H9 (cell line): ENCODE results near the gene EZH1. TPM values are rescaled to one million over a fixed set of nuclear protein-coding genes. Genes with fewer than 3 reads are reported as not detected.

ENCODE experiments used
- DNase-seq: peaks from one replicate; pipeline ENCODE4 v3.0.0-alpha.2; 2017
- H2AFZ ChIP-seq: one replicate; pipeline ENCODE4 v1.6.1; 2013; ENCODE audit warnings: mild to moderate bottlenecking, low read length, control low read depth, moderate library complexity
- H2AK5ac ChIP-seq: 2 replicates; pipeline ENCODE4 v1.6.1; 2013; ENCODE audit warnings: low read length, control low read depth, mixed read lengths; ENCODE audit not compliant: insufficient read length
- H2BK120ac ChIP-seq: one replicate; pipeline ENCODE4 v1.6.1; 2013; ENCODE audit warnings: low read depth, mild to moderate bottlenecking, low read length, control low read depth, inconsistent platforms; ENCODE audit not compliant: poor library complexity, severe bottlenecking
- H2BK12ac ChIP-seq: 2 replicates; pipeline ENCODE4 v1.6.1; 2013; ENCODE audit warnings: low read length, control low read depth, mixed read lengths, low read depth; ENCODE audit not compliant: insufficient read length
- H2BK15ac ChIP-seq: 2 replicates; pipeline ENCODE4 v1.6.1; 2013; ENCODE audit warnings: low read depth, low read length, control low read depth
- H2BK20ac ChIP-seq: one replicate; pipeline ENCODE4 v1.6.1; 2013; ENCODE audit warnings: low read depth, mild to moderate bottlenecking, low read length, control low read depth, inconsistent platforms; ENCODE audit not compliant: poor library complexity, severe bottlenecking
- H2BK5ac ChIP-seq: 2 replicates; pipeline ENCODE4 v1.6.1; 2013; ENCODE audit warnings: low read length, control low read depth, mixed read lengths; ENCODE audit not compliant: insufficient read length
- H3K14ac ChIP-seq: 2 replicates; pipeline ENCODE4 v1.6.1; 2013; ENCODE audit warnings: low read length, control low read depth; ENCODE audit not compliant: insufficient read depth
- H3K18ac ChIP-seq: 2 replicates; pipeline ENCODE4 v1.6.1; 2013; ENCODE audit warnings: low read depth, mild to moderate bottlenecking, mixed read lengths, low read length, control low read depth; ENCODE audit not compliant: insufficient read length
- H3K23ac ChIP-seq: 2 replicates; pipeline ENCODE4 v1.6.1; 2013; ENCODE audit warnings: low read length, control low read depth, mixed read lengths, low read depth; ENCODE audit not compliant: insufficient read length
- H3K23me2 ChIP-seq: 2 replicates; pipeline ENCODE4 v1.6.1; 2013; ENCODE audit warnings: low read depth, mild to moderate bottlenecking, mixed read lengths, low read length, control low read depth; ENCODE audit not compliant: insufficient read length, poor library complexity, severe bottlenecking
- H3K27ac ChIP-seq: 2 replicates; pipeline ENCODE4 v1.5.1; 2013; ENCODE audit warnings: low read length, control low read depth, mixed read lengths, low read depth; ENCODE audit not compliant: insufficient read length
- H3K27me3 ChIP-seq: 2 replicates; pipeline ENCODE4 v1.6.1; 2013; ENCODE audit warnings: low read length, control low read depth, inconsistent platforms; ENCODE audit not compliant: insufficient read depth
- H3K4ac ChIP-seq: 2 replicates; pipeline ENCODE4 v1.6.1; 2013; ENCODE audit warnings: low read depth, mild to moderate bottlenecking, control low read depth, inconsistent platforms, low read length, moderate library complexity
- H3K4me1 ChIP-seq: 2 replicates; pipeline ENCODE4 v1.6.1; 2013; ENCODE audit warnings: low read length, control low read depth, inconsistent platforms; ENCODE audit not compliant: insufficient read depth
- H3K4me2 ChIP-seq: 2 replicates; pipeline ENCODE4 v1.6.1; 2013; ENCODE audit warnings: low read length, control low read depth, mixed read lengths; ENCODE audit not compliant: insufficient read length, insufficient read depth
- H3K56ac ChIP-seq: 2 replicates; pipeline ENCODE4 v1.6.1; 2013; ENCODE audit warnings: low read depth, mild to moderate bottlenecking, mixed read lengths, low read length, control low read depth; ENCODE audit not compliant: insufficient read length
- H3K79me1 ChIP-seq: 2 replicates; pipeline ENCODE4 v1.6.1; 2013; ENCODE audit warnings: low read depth, mild to moderate bottlenecking, moderate library complexity, low read length, control low read depth, inconsistent platforms; ENCODE audit not compliant: insufficient read depth, poor library complexity, severe bottlenecking
- H3K79me2 ChIP-seq: 2 replicates; pipeline ENCODE4 v1.6.1; 2013; ENCODE audit warnings: low read length, control low read depth, inconsistent platforms; ENCODE audit not compliant: insufficient read depth
- H3K9ac ChIP-seq: 2 replicates; pipeline ENCODE4 v1.6.1; 2013; ENCODE audit warnings: low read length, control low read depth, mixed read lengths; ENCODE audit not compliant: insufficient read length; ENCODE audit errors: extremely low read depth
- H3K9me3 ChIP-seq: one replicate; pipeline ENCODE4 v1.6.1; 2013; ENCODE audit warnings: low read depth, low read length, inconsistent platforms; ENCODE audit not compliant: control insufficient read depth
- H3T11ph ChIP-seq: one replicate; pipeline ENCODE4 v1.6.1; 2013; ENCODE audit warnings: mild to moderate bottlenecking, low read length, control low read depth, inconsistent platforms
- H4K20me1 ChIP-seq: one replicate; pipeline ENCODE4 v1.6.1; 2013; ENCODE audit not compliant: control insufficient read depth, insufficient read length, insufficient read depth
- H4K5ac ChIP-seq: 2 replicates; pipeline ENCODE4 v1.6.1; 2013; ENCODE audit warnings: low read depth, mild to moderate bottlenecking, mixed read lengths, low read length, control low read depth; ENCODE audit not compliant: insufficient read length
- H4K8ac ChIP-seq: replicated peaks from 2 replicates; pipeline ENCODE4 v1.6.1; 2013; ENCODE audit warnings: low read length, control low read depth, mixed read lengths, low read depth; ENCODE audit not compliant: insufficient read length
- H4K91ac ChIP-seq: 2 replicates; pipeline ENCODE4 v1.6.1; 2013; ENCODE audit warnings: low read depth, mild to moderate bottlenecking, moderate library complexity, mixed read lengths, low read length, control low read depth; ENCODE audit not compliant: insufficient read length
- H3K27ac Mint-ChIP-seq, 3 experiments: 2 replicates in 2 of 3; 3 replicates in 1 of 3; pipeline ENCODE4 v1.8.0; 2020 to 2021; ENCODE audit warnings: mixed read lengths in 3 of 3, mild to moderate bottlenecking in 1 of 3, moderate library complexity in 1 of 3
- H3K27me3 Mint-ChIP-seq: 2 replicates; pipeline ENCODE4 v1.8.0; 2021; ENCODE audit warnings: low read depth, mild to moderate bottlenecking, moderate library complexity, mixed read lengths
- H3K36me3 Mint-ChIP-seq, 3 experiments: 2 replicates in 2 of 3; 3 replicates in 1 of 3; pipeline ENCODE4 v1.8.0; 2020 to 2021; ENCODE audit warnings: low read depth in 3 of 3, mixed read lengths in 3 of 3; ENCODE audit not compliant: insufficient read depth in 1 of 3
- H3K4me1 Mint-ChIP-seq, 2 experiments: 2 replicates each; pipeline ENCODE4 v1.8.0; 2020; ENCODE audit warnings: mixed read lengths in 2 of 2
- H3K4me3 Mint-ChIP-seq, 2 experiments: 2 replicates in 1 of 2; 3 replicates in 1 of 2; pipeline ENCODE4 v1.8.0; 2020 to 2021; ENCODE audit warnings: mild to moderate bottlenecking in 2 of 2, mixed read lengths in 2 of 2, moderate library complexity in 1 of 2
- H3K9me3 Mint-ChIP-seq, 2 experiments: 2 replicates in 1 of 2; 3 replicates in 1 of 2; pipeline ENCODE4 v1.8.0; 2020; ENCODE audit warnings: mild to moderate bottlenecking in 2 of 2, mixed read lengths in 2 of 2, moderate library complexity in 1 of 2
- WGBS: extraction: QIAGEN DNeasy Blood & Tissue Kit; methylation state at CpG from one replicate; pipeline ENCODE4 v1.1.7; 2013; ENCODE audit warnings: missing lambda C conversion rate, low lambda C conversion rate, mixed read lengths; ENCODE audit not compliant: insufficient read length; ENCODE audit errors: extremely low coverage; 5-methylcytosine and 5-hydroxymethylcytosine counted together
- total RNA-seq: library from RNA; stranded (reverse); gene quantifications from 2 replicates; pipeline ENCODE4 v1.2.1, GENCODE V29; 2021
- TF ChIP-seq, protein P1 (sequence below): fragments of 200-600 bp; sonication (generic); conservative IDR thresholded peaks from 3 replicates; pipeline ENCODE4 v1.8.0; 2021; ENCODE audit warnings: antibody characterized with exemption, mild to moderate bottlenecking

EZH1 gene
- total RNA-seq, 1 experiment from 2014 or later, result 17.9 TPM

DNA sequence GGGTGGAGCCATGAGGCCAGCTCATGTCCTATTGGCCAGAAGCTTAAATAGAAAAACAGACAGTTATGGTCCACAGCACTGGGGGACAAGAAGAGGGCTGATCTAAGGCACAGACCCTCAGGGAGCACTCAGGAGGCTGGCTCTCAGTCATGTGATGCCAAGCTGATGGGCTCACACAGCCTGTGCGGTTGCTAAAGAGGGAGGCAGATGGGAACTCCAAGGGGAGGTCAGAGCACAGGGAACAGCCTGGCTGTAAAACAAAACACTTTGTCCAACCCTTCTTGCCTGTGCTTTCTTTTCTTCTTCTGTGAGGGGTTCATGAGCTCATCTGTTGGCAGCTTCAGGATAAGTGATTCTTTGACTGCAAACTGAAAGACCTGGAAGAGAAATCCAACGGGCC, 35.3 kb downstream of the EZH1 start:
- Mint-ChIP-seq H3K36me3 (peaks cover 15 to 77% (median 63%) of the 10 kb centered on the region in 3 experiments; a peak in 6 of 7 replicates), H3K9me3 (no peaks in the 10 kb centered on the region), H3K4me1 (no peaks in the 10 kb centered on the region), H3K27ac (no peak overlapping the region), H3K4me3 (no peak overlapping the region), H3K27me3 (no peaks in the 10 kb centered on the region)
- Histone ChIP-seq H2BK5ac (no peak overlapping the region), H3K79me2 (no peaks in the 10 kb centered on the region), H3K27ac (no peak overlapping the region), H3K14ac (no peak overlapping the region), H2BK12ac (no peak overlapping the region), H2BK120ac (no peak overlapping the region), H3K4ac (no peak overlapping the region), H3K9me3 (no peaks in the 10 kb centered on the region), H3K23me2 (no peaks in the 10 kb centered on the region), H4K5ac (no peak overlapping the region), H3K9ac (no peak overlapping the region), H3K23ac (no peak overlapping the region), H3K27me3 (no peaks in the 10 kb centered on the region), H4K91ac (no peak overlapping the region), H3K18ac (no peak overlapping the region), H3K56ac (no peak overlapping the region), H3K4me1 (no peaks in the 10 kb centered on the region), H2AFZ (no peak overlapping the region), H3T11ph (no peak overlapping the region), H3K4me2 (no peak overlapping the region), H4K20me1 (no peaks in the 10 kb centered on the region), H2AK5ac (no peak overlapping the region), H3K79me1 (no peaks in the 10 kb centered on the region), H4K8ac (no peak overlapping the region), H2BK15ac (no peak overlapping the region), H2BK20ac (no peak overlapping the region)
- WGBS, result no CpG with 5 or more reads among the region's 2 CpGs
- DNase-seq, result no peak
- TF ChIP-seq, protein P1, sequence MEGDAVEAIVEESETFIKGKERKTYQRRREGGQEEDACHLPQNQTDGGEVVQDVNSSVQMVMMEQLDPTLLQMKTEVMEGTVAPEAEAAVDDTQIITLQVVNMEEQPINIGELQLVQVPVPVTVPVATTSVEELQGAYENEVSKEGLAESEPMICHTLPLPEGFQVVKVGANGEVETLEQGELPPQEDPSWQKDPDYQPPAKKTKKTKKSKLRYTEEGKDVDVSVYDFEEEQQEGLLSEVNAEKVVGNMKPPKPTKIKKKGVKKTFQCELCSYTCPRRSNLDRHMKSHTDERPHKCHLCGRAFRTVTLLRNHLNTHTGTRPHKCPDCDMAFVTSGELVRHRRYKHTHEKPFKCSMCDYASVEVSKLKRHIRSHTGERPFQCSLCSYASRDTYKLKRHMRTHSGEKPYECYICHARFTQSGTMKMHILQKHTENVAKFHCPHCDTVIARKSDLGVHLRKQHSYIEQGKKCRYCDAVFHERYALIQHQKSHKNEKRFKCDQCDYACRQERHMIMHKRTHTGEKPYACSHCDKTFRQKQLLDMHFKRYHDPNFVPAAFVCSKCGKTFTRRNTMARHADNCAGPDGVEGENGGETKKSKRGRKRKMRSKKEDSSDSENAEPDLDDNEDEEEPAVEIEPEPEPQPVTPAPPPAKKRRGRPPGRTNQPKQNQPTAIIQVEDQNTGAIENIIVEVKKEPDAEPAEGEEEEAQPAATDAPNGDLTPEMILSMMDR, result no peak
